Measurements from ENCODE around the gene GPBP1L1. TPM values are rescaled to one million over a fixed set of nuclear protein-coding genes. Genes with fewer than 3 reads are reported as not detected.
"Not testable (repeated sequence)": the region's sequence is repeated elsewhere in the genome, so short reads cannot be mapped to it uniquely, and the experiment has no call there.

GPBP1L1 gene
- total and polyA plus RNA-seq, 9 of the 15 experiments (the other 6 are each of a cell fraction or from before 2014, with no cell fraction given), result 86.0 to 216 (median 138) TPM

DNA sequence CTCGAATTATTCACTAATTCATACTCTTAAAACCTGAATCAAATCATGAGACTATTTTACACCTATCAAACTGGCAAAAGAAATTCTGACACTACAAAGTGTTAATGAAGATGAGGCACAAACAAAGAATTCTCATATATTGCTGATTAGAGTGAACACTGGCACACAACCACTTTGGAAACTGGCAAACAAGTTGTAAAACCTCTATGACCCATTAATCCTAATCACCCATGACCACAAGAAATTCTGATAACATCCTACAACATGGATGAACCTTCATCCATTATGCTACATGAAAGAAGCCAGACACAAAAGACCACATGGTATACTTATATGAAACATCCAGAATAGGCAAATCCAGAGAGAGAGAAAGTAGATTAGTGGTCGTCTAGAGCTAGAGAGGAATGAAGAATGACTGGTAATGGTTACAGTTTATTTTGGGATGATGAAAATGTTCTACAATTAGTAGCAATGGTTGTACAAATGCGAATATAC lies 8.5 kb downstream of the GPBP1L1 start:
- Histone ChIP-seq H2AFZ (ENCODE audit: low read depth, low read length) (no peak overlapping the region), H3K9me3 (replicated peaks; ENCODE audit: control insufficient read depth, insufficient read depth, low read depth, low read length) (no peaks in the 10 kb centered on the region), H3K79me2 (ENCODE audit: control insufficient read depth, insufficient read depth, low read length) (peaks cover 96% of the 10 kb centered on the region), H3K9me1 (ENCODE audit: control insufficient read depth, insufficient read depth, low read length) (peaks cover 3% of the 10 kb centered on the region), H4K20me1 (replicated peaks; ENCODE audit: control insufficient read depth, insufficient read depth, low read length) (peaks cover 48% of the 10 kb centered on the region), H3K4me2 (ENCODE audit: insufficient read depth, low read length) (no peak overlapping the region), H3K4me1 (replicated peaks in 1 of 2; ENCODE audit: control insufficient read depth in 2 of 2, insufficient read depth in 2 of 2, low read length in 2 of 2) (peaks cover 5 to 17% of the 10 kb centered on the region in 2 experiments), H3K9ac (ENCODE audit: insufficient read depth in 1 of 2, low read depth in 2 of 2, low read length in 2 of 2) (no peak overlapping the region), H3K27me3 (ENCODE audit: control insufficient read depth in 2 of 2, insufficient read depth in 2 of 2, low read length in 2 of 2) (no peaks in the 10 kb centered on the region), H3K36me3 (ENCODE audit: control insufficient read depth, insufficient read depth, low read length) (peaks cover 55% of the 10 kb centered on the region), H3K27ac (ENCODE audit: extremely low read depth, low read depth, low read length) (no peak overlapping the region), H3K4me3 (no peak overlapping the region)
- in situ Hi-C loops (cut with MboI) (no loop called here), intact Hi-C loops (cut with micrococcal nuclease) (no loop called here)
- no peak for TF ChIP-seq ZNF316 (IDR thresholded peaks at IDR 0.05)
- TF ChIP-seq KAT2B (IDR thresholded peaks at IDR 0.05; ENCODE audit: low read depth, low read length), result no peak
- TF ChIP-seq ARNT (IDR thresholded peaks at IDR 0.05), result 0 out of 4 replicates have a peak, but pooled peaks of 1 of the 2 experiments have one; percentile 31
- BruUV-seq (replicated peaks), result no TSS peak
- CTCF ChIA-PET (ENCODE audit: low intra/inter-chr PET ratio), result no interaction called here
- POLR2A ChIA-PET, result interaction anchor here (1.2 to 8.9 kb wide), 4 partner anchors 9 to 32 kb away, joined by 3 to 95 read pairs (median 8); partner anchors contain the start of genes GPBP1L1 and TMEM69
- no peak for FAIRE-seq
- ATAC-seq, result no peak
- no peak for DNase-seq (ENCODE audit: extremely low read depth in 1 of 4, low spot score in 3 of 4)
- 57% methylated on average over 3 of the region's 3 CpGs for WGBS (ENCODE audit: insufficient coverage, low coverage, missing lambda C conversion rate)

DNA sequence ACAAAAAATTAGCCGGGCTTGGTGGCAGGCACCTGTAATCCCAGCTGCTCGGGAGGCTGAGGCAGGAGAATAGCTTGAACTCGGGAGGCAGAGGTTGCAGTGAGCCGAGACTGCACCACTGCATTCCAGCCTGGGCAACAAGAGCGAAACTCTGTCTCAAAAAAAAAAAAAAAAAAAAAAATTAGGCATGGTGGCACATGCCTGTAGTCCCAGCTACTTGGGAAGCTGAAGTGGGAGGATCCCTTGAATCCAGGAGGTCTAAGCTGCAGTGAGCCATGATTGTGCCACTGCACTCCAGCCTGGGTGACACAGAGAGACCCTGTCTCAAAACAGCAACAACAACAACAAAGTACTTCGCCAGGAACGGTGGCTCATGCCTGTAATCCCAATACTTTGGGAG lies 9.8 kb downstream of the GPBP1L1 start:
- H3K9ac ChIP-seq (ENCODE audit: insufficient read depth in 1 of 2, low read depth in 2 of 2, low read length in 2 of 2); in situ Hi-C loops (cut with MboI); H3K27ac ChIP-seq (ENCODE audit: extremely low read depth, low read depth, low read length); FAIRE-seq; DNase-seq (ENCODE audit: extremely low read depth in 1 of 4, low spot score in 3 of 4); H3K9me1 ChIP-seq (ENCODE audit: control insufficient read depth, insufficient read depth, low read length); intact Hi-C loops (cut with micrococcal nuclease); ATAC-seq; H3K4me2 ChIP-seq (ENCODE audit: insufficient read depth, low read length); BruUV-seq (replicated peaks); H3K4me3 ChIP-seq; H3K9me3 ChIP-seq (replicated peaks; ENCODE audit: control insufficient read depth, insufficient read depth, low read depth, low read length); H3K27me3 ChIP-seq (ENCODE audit: control insufficient read depth in 2 of 2, insufficient read depth in 2 of 2, low read length in 2 of 2); H2AFZ ChIP-seq (ENCODE audit: low read depth, low read length): not testable (repeated sequence)
- Histone ChIP-seq H3K4me1 (replicated peaks in 1 of 2; ENCODE audit: control insufficient read depth in 2 of 2, insufficient read depth in 2 of 2, low read length in 2 of 2) (peaks cover 2 to 12% of the 10 kb centered on the region in 2 experiments), H4K20me1 (replicated peaks; ENCODE audit: control insufficient read depth, insufficient read depth, low read length) (peaks cover 41% of the 10 kb centered on the region), H3K79me2 (ENCODE audit: control insufficient read depth, insufficient read depth, low read length) (peaks cover 96% of the 10 kb centered on the region), H3K36me3 (ENCODE audit: control insufficient read depth, insufficient read depth, low read length) (peaks cover 60% of the 10 kb centered on the region)
- CTCF ChIA-PET (ENCODE audit: low intra/inter-chr PET ratio), result interaction anchor here (0.5 kb wide), 1 partner anchor 503 kb away, joined by 3 read pairs; no protein-coding TSS in a partner anchor
- POLR2A ChIA-PET, result interaction anchor here (0.6 to 8.9 kb wide), 2 partner anchors 10 to 388 kb away, joined by 5 to 95 read pairs; partner anchors contain the start of gene GPBP1L1
- WGBS (ENCODE audit: insufficient coverage, low coverage, missing lambda C conversion rate), result 83% methylated on average over 3 of the region's 7 CpGs

All from K562 (cell line).